Raji (cell line): ENCODE results near the gene TMEM204.

Experiments
- POLR2A ChIP-seq: IDR thresholded peaks from 2 replicates; pipeline ENCODE4 v1.6.1; 2011; ENCODE audit warnings: low read depth, low read length, control low read depth; ENCODE audit not compliant: insufficient read depth

The TMEM204 gene

DNA sequence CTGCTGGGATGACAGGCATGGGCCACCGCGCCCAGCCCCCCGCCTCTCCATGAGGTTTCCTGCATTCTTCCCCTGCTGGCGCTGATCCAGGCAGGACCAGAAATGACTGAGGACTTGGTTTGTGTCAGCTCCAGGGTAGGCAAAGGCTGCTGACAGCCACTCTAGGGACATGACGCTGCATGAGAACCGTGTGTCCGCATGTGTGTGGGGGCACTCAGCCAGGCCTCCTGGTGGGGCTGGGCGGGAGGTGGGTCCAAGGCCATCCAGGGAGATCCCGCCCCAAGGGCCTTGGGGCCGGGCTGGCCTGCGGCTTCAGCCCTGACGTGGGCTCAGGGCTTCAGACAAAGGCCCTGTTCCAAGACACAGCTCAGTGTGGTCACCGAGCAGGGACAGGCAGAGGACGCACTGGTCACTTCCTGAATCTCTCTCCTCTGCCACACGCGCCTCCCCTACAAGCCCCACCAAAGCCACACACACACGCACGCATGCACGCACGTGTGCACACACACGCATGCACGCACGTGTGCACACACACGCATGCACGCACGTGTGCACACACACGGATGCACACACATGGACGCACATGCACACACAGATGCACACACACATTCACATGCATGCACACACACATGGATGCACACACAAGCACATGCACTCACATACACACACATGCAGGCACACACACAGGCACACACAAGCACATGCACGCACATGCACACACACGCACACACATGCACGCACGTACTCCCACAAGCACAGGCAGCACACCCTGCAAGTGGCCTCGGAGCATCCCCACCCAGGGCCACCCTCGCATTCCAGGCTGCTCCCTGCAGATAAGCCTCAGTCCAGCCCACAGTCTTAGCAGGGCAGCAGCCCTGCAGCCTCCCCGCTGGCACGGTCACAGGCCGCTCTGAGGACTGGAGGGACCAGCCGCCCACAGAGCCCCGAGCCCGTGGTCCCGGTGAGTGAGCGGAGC lies 5.3 kb upstream of the TMEM204 start:
- no peak for TF ChIP-seq POLR2A

DNA sequence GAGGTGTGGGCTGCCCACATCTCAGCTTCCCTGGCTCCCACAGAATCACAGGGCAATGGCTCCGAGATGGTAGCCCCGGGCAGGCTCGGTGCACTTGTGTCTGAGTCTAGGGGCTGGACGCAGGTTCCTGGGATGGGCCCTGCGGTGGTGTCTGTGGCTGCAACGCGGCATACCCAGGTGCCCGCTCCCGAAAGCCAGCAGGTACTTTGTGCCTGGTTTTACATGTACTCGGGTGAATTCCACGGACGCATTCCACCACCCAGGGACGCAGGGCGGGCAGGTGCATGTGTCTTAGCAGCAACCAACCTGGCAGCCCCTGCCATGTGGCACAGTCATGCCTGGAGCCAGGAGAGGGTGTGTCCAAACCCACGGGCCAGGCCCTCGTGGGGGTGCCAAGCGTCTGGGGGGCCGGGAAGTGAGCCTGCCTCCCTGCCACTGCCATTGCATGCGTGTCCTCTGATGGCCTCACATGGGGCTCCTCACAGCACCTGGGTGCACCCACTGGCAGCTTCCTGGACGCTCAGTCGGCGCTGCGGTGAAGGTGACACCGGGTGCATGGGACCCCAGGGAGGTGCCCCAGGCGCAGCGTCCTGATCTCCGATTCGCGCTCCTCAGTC lies 4.4 kb upstream of the TMEM204 start:
- no peak for TF ChIP-seq POLR2A

DNA sequence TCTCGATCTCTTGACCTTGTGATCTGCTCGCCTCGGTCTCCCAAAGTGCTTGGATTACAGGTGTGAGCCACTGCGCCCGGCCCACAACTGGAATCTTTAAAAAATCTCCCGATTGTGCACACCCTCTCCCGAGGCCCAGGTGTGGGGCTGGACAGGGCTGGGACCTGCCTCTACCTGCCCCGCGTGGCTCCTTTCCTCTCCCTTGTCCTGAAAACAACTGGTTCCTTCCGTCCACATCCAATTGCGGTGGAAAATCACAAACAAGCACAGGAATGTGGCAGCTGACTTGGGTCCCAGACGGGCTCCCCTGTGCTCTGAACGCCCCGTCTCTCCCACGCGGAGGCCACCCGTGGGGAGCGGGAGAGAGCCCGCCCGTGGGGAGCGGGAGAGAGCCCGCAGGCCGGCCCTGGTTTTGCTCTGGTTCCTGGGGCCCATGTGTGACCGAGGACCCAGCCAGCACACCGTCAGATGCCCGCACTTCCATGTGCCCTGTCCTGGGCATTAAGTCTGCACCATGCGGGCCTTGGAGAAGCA lies 3.0 kb upstream of the TMEM204 start:
- no peak for TF ChIP-seq POLR2A

DNA sequence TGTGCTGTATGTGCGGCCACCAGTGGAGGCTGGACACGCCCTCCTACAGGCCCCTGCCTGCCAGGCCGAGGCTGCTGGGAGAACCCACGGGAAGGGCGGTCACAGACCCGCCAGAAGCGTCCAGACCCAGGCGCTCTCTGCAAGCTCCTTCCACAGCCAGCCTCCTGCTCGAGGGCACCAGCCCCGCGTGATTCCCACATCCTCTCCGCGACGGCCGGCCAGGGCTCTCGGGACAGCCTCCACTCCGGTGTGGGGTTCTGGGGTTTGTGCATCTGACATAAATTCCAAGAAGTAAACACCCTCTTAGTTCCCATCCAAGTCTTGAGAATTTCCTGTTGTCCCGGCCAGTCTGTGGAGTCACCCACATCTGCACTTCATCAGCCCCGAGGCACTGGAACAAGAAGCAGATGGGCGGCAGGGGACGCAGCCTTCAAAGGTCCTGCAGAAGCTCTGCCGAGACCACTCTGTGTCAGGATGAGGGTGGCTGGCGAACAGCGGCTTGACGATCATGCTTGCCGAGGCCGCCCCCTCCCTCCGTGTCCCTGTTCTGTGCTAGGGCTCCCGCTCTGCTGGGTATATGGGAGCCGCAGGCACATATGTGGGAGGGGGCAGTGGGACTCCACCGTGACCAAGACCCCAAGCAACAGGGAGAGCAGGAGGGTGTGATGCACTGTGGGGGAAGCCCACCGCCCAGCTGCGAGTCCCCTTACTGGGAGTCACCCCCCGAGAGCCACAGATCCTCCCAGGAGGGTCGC lies 2.4 kb upstream of the TMEM204 start:
- TF ChIP-seq POLR2A, result no peak

DNA sequence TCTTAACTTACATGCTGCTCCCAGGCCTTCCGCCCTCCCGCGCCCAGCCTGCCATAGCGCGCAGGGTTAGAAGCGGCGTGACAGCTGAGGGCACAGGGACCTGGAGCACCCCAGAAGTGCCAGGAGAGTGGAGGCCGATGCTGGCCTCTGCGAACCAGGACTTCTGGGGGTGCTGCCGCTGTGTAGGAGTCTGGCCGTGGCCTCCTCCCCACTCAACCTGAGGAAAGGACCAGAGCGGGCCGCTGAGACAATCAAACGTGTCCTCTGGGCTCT lies 1.9 kb upstream of the TMEM204 start:
- TF ChIP-seq POLR2A, result no peak

DNA sequence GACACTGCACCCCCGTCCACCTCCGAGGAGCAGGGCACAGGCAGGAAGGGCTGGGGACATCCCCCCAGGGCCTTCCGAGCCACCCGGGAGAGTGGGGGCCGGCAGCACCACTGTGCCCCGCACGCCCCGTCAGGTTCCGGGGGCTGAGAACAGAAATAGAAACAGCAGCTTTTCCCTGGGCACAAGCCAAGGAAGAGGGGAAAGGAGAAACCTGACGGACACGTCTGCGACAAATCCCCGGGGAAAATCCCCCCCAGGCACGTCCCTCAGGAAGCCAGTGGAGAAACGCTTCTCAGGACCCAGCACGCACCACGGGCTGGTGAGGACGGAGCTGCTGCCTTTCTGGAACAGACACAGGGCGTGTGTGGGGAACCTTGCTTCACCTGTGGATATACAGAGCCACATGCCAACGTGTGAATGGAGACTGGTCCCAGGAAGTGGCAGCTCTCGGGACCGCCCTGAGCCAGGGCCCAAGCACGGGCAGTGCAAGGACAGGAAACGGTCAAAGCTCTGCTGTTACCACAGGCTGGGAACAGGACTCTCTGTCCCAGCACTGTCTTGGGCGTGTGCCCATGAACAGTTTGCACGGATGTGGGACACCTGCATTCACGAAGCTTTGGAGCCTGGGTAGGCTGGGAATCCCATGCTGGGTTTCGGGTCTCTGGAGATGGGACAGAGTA lies 1.2 kb upstream of the TMEM204 start:
- TF ChIP-seq POLR2A, result no peak

DNA sequence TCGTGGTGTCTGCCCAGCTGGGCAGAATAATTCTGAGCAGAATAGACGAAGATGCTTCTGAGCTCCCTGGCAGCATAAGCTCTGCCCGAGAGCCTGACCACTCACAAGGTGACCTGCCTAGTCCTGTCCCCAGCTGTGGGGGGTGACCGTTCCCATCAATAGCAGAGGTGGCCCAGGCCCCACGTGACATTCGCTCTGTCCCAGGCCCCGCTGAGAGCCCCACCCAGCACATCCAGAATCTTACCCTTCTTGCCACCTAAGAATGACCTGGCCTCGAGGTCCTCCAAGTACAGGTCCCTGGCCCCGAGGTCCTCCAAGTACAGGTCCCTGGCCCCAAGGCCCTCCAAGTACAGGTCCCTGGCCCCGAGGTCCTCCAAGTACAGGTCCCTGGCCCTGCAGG lies 695 bp upstream of the TMEM204 start:
- TF ChIP-seq POLR2A, result no peak

DNA sequence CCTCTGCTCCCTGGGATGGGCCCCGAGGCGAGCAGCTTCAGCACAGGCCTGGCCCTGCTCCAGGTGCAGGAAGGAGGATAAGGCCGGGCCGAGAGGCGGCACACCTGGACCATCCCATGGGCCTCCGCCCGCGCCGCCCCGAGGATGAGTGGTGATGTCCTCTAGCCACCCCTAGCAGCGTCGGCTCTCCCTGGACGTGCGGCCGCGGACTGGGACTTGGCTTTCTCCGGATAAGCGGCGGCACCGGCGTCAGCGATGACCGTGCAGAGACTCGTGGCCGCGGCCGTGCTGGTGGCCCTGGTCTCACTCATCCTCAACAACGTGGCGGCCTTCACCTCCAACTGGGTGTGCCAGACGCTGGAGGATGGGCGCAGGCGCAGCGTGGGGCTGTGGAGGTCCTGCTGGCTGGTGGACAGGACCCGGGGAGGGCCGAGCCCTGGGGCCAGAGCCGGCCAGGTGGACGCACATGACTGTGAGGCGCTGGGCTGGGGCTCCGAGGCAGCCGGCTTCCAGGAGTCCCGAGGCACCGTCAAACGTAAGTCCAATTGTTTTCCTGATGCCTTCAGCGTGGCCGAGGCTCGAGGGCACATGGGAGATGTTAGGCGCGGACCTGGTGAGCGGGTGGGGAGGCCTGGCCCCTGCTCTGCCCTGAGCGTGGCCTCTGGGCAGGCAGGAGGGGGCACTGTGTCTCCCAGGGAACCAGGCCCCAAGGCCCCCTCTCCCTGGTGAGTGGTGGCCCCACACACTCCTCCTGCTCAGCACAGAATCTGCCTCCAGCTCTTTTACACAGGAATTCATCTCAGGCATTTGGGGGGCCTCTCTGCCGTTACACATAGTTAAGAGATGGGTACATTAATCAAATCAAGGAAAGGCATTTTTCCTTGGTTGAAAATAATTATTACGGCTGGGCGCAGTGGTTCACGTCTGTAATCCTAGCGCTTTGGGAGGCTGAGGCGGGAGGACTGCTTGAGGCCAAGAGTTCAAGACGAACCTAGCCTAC lies 855 bp downstream of the TMEM204 start:
- no peak for TF ChIP-seq POLR2A

DNA sequence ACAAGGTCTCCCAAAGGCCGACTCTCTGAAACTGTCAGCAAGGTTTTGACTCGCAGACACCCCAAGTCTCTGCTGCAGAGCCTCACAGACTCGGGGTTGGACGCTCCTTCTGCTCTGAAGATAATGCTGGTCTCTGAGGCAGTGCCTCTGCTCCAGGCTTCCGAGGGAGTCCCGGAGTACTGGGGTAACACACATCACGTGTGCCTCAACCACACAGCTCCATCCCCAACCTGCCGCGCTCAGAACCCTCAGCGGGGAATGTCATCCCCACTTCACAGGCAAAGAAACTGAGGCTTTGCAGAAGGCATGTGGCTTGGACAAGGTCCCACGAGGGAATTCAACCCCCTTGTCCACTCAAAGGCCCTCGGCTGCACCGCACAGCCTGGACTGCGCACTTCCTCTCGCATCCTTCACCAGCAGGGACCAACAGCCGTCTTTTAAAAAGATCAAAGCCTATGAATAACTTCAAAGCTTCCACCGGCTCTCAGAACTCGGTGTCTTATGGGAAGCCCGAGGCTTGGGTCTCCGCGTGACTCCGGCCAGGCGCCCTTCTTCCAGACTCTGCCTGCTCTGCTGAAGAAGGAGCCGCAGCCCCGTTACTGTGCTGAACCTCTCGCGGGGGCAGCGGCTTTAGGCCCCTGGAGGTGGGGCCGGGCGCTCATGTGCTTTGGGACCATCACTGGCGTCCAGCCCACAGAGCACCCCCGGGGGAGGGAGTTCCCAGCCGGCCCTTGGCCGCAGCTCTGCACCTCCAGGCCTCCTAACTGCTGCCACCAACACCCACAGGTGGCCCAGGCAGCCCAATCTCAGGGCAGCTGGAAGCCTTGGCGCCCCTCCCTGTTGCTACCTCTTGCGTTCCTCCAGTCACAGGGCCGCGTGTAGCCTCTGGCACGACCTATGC lies 2.2 kb downstream of the TMEM204 start:
- TF ChIP-seq POLR2A, result no peak

DNA sequence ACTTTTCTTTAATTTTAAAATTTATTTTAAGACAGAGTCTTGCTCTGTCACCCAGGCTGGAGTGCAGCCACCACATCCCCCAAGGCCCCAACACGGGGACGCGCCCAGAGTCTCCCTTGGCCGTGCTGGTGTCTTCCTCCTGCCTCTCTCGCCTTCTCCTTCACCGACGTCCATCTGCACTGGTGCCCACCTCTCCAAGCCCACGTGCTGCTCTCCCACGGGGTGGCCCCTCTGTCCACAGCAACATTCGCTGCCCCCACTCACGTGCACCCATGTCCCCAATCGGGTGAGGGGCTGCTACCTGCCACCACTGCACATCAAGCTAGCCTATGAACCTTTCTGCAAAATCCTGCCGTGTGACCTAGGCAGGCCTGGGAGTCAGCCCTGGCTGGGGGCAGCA lies 3.1 kb downstream of the TMEM204 start:
- no peak for TF ChIP-seq POLR2A

DNA sequence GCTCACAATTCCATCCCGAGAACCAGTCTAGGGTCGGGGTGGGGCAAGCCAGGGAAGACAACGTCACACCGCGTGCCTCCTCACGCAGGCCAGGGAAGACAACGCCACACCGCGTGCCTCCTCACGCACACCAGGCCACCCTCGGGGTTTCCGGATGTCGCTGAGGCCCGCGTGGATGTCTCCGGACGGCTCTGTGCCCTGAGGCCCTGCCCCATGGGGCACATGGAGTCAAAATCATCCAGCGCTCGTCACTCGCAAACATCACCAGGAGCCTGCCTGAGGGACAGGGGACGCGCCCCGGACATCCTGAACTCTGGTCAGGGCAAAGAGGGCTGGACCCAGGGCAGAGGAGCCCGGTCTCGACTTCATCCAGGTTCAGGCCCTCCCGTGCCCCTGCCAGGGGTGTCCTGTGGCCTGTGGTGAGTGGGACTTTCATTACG lies 3.7 kb downstream of the TMEM204 start:
- TF ChIP-seq POLR2A, result no peak

DNA sequence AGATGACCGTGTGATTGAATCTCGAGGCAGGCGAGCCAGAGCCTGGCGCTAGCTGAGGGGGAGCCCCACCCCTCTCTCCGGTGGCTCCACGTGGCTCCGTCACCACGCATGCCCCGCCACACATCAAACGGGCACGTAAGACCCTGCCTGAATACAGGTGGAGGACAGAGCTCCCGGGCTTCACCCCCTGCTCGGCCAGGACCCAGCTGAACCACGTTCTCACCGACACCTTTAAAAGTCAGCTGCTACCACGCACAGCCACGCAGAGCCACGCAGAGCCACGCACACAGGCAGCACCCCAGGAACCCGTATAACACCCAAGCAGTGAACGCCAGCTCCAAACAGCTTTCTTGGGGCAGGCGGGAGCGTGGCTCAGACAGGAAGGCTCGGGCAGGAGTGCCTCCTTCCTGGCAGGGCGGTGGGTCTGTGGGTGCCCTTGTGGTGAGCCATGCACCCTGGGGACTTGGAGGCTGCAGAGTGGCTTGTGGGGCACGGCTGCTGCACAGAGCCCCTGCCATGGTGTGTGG lies 4.4 kb downstream of the TMEM204 start:
- no peak for TF ChIP-seq POLR2A
